Stimulated activated CD4-positive, alpha-beta T cell treated with anti-CD3 and anti-CD28 coated beads, TNF-alpha, amount 100 ng/mL, for 48 hours (primary cell): ENCODE results near the gene ANO2.

ENCODE experiments used
- DNase-seq, 3 donors: peaks; one replicate each; pipeline ENCODE4 v3.0.0-alpha.2; 2020; ENCODE audit warnings: low read depth in 3 of 3

Gene ANO2

DNA sequence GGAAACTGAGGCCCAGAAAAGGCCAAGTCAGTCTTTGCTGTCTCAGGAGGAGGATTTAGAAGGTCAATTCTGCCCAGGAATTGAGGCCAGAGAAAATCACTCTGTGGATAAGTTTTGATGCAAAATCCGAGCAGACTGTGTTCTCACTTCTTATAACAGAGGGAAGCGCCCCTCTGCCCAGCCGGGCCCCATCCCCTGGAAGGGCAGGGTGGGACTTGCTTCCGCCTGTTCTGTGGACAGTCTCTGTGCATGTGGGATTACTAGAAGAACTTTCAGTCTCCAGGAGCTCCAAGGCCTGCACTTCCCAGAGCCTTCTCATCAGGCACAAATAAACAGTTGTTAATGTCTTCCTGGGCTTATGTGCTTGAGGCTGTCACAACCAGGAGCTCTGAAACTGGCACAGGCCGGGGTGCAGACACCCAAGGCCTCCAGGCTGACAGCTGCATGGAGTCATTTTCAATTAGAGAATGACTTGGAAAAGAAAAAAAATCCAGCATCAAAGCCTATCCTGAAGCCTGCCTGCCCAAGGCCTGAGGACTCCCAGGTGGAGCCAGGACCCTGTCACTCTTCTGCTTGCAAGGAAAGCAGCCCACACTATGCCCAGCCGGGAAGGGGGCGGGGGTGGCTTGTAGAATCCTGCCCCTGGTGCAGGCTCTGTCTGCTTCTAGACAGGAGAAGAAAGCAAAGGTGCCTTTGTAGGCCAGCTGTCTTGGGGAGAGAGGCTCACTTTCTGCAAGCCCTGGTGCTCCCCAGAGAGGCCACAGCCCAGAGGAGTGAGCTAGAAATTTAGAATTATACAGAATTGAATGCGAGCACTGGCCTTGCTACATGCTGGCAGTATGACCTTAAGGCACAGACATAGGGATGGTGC is 428.5 kb downstream of the ANO2 start:
- no peak for DNase-seq

DNA sequence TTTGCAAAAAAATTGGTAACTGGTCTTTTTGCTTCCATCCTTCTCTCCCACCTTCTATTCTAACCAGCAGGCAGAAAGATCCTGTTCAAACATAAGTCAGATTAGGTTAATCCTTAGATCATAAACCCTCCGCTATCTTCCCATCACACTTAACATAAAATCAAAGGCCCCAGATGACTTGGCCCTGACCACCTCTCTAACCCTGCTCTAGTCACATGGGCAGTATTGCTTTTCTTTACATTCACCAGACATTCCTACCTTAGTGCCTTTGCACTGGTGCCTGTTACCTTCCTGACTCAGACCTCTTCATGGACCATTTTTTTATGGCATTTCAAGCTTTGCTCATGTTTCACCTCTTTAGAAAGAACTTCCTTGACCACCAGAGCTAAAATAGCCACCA is 429.6 kb downstream of the ANO2 start:
- no peak for DNase-seq

DNA sequence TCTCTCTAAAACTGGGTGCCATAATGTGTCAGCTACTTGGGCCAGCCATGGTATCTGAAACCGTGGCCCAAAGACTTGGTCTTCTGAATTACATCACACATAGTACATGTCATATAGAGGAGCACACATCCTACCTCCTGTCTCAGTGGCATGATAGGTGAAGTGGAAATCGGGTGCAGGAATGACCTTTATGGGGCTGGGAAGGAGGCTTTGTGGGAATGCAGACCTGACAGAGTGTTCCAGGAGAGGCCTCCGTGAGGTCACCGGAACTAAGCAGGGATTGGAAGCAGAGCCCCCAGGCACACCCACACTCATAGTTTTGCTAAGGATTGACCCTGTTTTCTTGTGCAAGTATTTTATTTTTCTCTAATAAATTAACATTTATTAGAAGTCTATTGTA is 430.5 kb downstream of the ANO2 start:
- DNase-seq = no peak

DNA sequence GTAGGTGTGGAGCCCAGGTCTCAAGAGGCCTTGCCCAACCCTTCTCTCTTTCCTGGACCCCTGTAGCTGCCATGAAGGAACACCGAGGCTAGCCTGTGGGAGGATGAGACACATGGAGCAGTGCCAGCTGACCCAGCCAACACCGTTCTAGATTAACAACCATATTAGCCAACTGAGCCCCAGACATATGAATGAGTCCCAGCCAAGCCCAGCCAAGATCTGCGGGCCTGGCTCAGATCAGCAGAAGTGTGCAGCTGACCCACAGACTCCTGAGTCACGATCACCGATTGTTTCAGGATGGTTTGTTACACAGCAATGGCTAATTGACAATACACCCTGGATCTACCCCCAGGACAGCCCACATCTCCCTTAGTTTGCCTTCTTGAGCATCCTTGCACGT is 431.0 kb downstream of the ANO2 start:
- DNase-seq = no peak

DNA sequence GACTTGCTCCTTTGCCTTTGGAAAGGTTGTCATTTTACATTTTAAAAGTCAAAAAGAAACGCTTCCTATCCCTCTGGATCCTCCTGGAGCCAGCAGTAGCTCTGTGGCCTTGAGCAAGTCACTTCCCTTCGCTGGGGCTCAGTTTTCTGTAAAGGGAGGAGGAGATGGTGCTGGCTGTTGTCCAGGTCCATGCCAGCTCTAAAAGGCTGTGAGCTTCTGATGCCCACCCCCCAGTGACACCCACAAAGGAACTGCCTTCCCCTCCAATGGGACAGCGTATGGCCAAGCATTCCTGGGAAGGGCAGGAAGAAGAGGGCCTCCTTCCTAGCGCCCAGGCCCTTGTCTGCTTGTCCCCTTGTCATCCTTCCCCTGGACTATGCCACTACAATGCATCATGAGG is 431.7 kb downstream of the ANO2 start:
- no peak for DNase-seq
